ENCODE measurements around the gene FTH1.
"Not testable (repeated sequence)": the region's sequence is repeated elsewhere in the genome, so short reads cannot be mapped to it uniquely, and the experiment has no call there.

FTH1 gene

GRCh38 chr11:61963282-61964057 lies 4.0 kb downstream of the FTH1 start:
- DNase-seq = no peak

DNA sequence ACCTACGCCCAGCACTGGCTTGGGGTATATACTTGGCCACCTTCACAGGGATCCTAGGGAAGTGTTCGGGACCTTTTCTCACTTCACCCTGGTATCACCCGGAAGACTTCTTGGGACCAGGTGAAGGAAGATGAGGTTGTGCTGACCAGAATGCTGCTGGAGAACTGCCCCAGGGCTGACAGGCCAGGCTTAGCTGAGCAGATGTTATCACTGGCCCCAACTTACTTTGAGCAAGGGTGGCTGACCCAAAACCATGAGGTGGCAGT lies 4.5 kb downstream of the FTH1 start:
- DNase-seq = no peak

DNA sequence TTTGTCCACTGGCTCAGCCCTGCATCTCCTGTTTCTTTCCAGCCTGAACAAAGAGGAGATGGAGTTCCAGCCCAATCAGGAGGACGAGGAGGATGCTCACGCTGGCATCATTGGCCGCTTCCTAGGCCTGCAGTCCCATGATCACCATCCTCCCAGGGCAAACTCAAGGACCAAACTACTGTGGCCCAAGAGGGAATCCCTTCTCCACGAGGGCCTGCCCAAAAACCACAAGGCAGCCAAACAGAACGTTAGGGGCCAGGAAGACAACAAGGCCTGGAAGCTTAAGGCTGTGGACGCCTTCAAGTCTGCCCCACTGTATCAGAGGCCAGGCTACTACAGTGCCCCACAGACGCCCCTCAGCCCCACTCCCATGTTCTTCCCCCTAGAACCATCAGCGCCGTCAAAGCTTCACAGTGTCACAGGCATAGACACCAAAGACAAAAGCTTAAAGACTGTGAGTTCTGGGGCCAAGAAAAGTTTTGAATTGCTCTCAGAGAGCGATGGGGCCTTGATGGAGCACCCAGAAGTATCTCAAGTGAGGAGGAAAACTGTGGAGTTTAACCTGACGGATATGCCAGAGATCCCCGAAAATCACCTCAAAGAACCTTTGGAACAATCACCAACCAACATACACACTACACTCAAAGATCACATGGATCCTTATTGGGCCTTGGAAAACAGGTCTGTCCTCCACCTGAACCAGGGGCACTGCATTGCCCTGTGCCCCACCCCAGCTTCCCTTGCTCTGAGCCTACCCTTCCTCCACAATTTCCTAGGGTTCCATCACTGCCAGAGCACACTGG lies 5.0 kb downstream of the FTH1 start:
- DNase-seq = no peak

GRCh38 chr11:61961570-61962212 lies 5.7 kb downstream of the FTH1 start:
- no peak for DNase-seq

- DNase-seq = no peak
Measured at GRCh38 chr11:61960532-61960931, 6.9 kb downstream of the FTH1 start.

DNA sequence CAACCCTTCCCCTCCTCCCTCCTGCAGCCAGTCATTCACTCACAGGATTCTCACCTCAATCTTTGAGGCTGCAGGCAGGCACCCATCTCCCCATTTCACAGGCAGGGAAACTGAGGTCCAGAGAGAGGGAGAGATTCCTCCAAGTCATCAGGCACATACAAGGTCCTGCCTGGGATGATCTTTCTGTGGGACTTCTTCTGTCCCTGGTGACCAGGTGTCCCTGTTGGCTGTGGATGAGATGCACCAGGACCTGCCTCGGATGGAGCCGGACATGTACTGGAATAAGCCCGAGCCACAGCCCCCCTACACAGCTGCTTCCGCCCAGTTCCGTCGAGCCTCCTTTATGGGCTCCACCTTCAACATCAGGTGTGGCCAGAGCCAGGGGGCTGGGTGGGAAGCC lies 7.8 kb downstream of the FTH1 start:
- DNase-seq = no peak

DNA sequence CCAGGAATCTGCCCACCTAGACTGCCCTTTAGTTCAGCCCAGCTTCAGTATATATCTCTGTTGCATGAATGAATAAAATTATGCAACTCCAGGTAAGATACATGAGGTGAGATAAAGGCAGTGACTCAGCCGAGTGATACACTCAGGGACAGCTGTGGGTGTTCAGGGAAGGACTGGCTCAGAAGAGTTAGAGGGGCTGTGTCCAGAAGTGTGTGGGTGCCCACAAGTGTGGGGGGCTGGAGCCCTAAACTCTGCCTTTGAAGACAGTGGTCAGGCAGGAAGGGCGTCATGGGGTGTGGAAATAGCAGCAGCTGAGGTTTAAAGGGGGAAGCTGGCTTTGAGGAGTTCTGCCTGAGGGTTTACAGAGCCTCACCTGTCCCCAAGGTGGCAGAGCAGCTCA lies 8.3 kb downstream of the FTH1 start:
- DNase-seq = no peak

DNA sequence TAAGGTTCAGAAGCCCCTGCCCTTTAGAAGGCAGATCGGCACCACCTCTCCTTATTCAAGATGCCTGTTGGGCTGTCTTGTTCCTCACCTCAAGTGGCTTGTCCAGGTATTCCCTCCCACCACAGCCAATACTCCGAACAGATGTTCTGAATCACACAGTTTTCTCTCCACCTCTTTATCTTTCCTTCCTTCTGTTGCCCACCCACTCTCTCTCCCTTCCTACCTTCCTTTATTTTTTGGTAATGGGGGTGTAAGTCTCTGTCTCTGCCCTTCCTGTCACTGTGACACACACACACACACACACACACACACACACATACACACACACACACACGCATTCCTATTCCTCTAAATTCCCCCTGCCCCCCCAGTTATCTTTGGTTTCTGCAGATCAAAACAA lies 8.8 kb downstream of the FTH1 start:
- DNase-seq = no peak

DNA sequence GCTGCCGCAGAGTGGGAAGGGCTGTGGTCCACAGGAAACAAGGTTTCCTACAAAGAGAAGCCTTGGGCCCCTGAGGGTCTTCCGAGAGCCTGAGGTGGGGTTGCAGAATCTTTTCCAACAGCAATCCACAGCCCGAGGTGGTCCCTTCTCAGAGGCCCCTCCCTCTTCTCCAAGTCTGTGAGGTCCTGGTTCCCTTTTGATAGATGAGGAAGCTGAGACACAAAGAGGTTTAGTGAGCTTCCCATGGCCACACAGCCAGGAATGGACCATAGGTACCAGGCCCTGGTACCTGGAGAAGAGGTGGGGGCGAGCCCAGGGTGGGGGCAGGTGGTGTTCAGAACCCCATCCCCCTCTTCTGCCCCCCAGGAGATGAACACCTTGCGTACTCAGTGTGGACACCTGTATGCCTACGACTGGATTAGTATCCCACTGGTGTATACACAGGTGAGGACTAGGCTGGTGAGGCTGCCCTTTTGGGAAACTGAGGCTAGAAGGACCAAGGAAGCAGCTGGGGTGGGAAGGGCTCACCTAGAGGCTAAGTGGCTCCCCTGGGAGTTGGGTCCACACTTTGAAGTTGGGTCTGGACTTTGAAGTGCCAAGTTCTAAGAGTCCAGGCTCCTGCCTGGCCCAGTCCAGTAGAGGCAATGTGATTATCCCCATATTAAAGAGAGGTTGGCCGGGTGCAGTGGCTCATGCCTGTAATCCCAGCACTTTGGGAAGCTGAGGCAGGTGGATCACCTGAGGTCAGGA lies 10.2 kb downstream of the FTH1 start:
- no peak for DNase-seq

- no peak for DNase-seq
Measured at GRCh38 chr11:61956191-61957020, 11.0 kb downstream of the FTH1 start.

GRCh38 chr11:61955422-61956135 lies 11.9 kb downstream of the FTH1 start:
- peak in 1 of 2 experiments; percentile 15 for DNase-seq

- no peak for DNase-seq
Measured at GRCh38 chr11:61954851-61955421, 12.5 kb downstream of the FTH1 start.

DNA sequence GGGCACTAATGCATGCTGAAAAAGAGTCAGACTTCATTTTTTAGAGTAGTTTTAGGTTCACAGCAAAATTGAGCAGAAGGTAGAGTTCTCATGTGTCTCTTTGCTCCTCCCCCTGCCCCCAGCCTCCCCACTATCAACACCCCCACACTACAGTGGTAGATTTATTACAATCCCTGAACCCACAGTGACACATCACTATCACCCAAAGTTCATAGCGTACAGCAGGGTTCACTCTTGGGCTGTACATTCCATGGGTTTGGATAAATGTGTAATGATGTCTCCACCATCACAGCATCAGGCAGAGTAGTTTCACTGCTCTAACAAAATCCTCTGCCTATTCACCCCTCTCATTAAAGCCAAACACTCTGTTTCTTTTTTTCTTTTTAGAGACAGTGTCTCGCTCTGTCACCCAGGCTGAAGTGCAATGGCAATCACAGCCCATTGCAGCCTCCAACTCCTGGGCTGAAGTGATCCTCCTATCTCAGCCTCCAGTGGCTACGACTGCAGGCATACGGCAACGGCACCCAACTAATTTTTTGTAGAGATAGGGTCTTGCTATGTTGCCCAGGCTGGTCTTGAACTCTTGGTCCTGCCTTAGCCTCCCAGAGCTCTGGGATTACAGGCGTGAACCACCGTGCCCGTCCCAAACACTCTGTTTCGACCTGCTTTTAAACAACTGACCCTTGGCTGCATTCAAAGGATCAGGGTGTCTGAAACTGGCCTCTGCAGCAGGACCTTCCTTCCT lies 13.2 kb downstream of the FTH1 start:
- no peak for DNase-seq

GRCh38 chr11:61953632-61954031 lies 13.8 kb downstream of the FTH1 start:
- DNase-seq = not testable (repeated sequence)

GRCh38 chr11:61952882-61953281 lies 14.6 kb downstream of the FTH1 start:
- no peak for DNase-seq

GRCh38 chr11:61951484-61952135 lies 15.8 kb downstream of the FTH1 start:
- no peak for DNase-seq

- DNase-seq = no peak
Measured at GRCh38 chr11:61950035-61950547, 17.3 kb downstream of the FTH1 start, which contains the start of gene BEST1. BEST1 (plus strand) TSS chr11:61950351; CDS start chr11:61951807, 1,456 bp downstream.

- DNase-seq = no peak
Measured at GRCh38 chr11:61949169-61950034, 18.0 kb downstream of the FTH1 start.

DNA sequence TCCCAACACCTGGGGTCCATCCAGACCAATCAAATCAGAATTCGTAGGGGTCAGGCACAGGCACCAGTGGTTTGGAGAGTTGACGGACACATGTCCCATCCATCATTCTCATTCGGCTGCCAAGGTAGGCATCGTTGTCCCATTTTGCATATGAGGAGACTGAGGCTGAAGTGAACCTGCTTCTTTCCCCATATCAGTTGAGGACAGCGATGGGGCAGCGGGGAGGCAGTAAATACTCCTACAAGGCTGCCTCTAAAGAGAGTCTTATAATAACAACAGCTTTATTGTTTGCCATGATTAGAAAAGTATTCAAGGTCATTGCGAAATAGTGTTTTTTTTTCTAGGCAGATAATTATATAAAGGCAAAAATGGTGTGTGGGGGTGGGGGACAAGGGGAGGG lies 18.9 kb downstream of the FTH1 start:
- no peak for DNase-seq

All from stimulated activated CD4-positive, alpha-beta T cell treated with anti-CD3 and anti-CD28 coated beads, Interleukin-4, amount 100 ng/mL, for 4 hours (primary cell).